ENCODE results near the gene P4HA2. TPM values are rescaled to one million over a fixed set of nuclear protein-coding genes. Genes with fewer than 3 reads are reported as not detected.

Gene P4HA2
- total and polyA plus RNA-seq, 2 of the 13 experiments (the other 11 are each of a cell fraction or from before 2014, with no cell fraction given): 37.7 to 126 TPM

DNA sequence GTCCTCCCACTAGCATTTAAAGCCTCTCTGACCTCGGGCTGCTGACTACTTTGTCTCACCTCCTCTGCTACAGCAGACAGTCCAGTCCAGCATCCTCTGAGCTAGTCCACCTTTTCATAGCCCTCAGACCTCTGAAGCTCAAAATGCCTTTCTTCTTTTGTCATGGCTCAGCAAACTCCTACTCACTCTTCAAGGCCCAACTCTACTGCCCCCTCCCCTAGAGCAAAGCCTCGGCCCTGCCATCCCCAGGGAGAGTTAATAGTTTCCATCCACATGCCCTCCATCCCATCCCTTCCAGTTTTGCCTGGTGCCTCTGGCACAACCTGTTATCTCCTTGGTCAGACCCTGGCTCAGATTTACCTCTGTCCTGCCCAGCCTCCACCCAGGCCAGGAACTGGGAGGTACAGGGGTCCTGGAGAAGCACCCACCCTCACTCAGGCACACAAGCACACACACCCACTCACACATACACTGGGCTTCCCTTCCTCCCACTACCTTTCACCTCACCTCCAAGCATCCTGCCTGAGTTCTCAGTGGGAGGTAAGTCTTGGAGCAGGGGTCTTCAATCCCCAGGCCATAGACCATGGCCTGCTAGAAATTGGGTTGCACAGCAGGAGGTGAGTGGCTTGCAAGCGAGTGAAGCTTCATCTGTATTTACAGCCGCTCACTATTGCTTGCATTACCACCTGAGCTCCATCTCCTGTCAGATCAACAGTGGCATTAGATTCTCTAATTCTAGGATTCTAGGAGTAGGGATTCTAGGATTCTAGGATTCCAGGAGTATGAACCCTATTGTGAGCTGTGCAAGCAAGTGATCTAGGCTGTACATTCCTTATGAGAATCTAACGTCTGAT, 47.9 kb upstream of the P4HA2 start:
- POLR2A ChIA-PET: interaction anchor here (1.0 to 1.5 kb wide), 2 partner anchors 18 to 19 kb away, joined by 3 to 5 read pairs; partner anchors contain the start of gene SLC22A4
- BruUV-seq (replicated peaks): no TSS peak

More for the DNA sequence above, 47.9 kb upstream of the P4HA2 start:
- intact Hi-C loops (cut with micrococcal nuclease; ENCODE audit: unreplicated experiment) (no loop called here), in situ Hi-C loops (cut with HindIII; ENCODE audit: extremely low pct_ligation_motif_present, low pct_unique_long_range_greater_than_20kb) (no loop called here)
- H3K9me3 ChIP-seq (ENCODE audit: low read length): no peaks in the 10 kb centered on the region
- no peaks in the 10 kb centered on the region for H3K36me3 ChIP-seq (replicated peaks in 1 of 2; ENCODE audit: control insufficient read depth in 1 of 2, insufficient read depth in 2 of 2, low read length in 2 of 2)
- no peaks in the 10 kb centered on the region for H3K79me2 ChIP-seq (ENCODE audit: insufficient read depth, low read length)
- no peak overlapping the region for H3K4me3 ChIP-seq (replicated peaks in 1 of 3; ENCODE audit: insufficient read depth in 1 of 3, low read depth in 2 of 3, low read length in 3 of 3)
- no peak for TF ChIP-seq MLLT10 (CRISPR knock-in tag; IDR thresholded peaks at IDR 0.05)
- TF ChIP-seq SRY (CRISPR knock-in tag; IDR thresholded peaks at IDR 0.05): no peak
- no peak for TF ChIP-seq ISX (CRISPR knock-in tag; conservative IDR thresholded peaks at IDR 0.05)
- TF ChIP-seq MBD4 (IDR thresholded peaks at IDR 0.05; ENCODE audit: borderline replicate concordance, low read length): no peak
- TF ChIP-seq RXRB (CRISPR knock-in tag; IDR thresholded peaks at IDR 0.05; ENCODE audit: borderline replicate concordance): no peak
- no peak for TF ChIP-seq PHB2 (IDR thresholded peaks at IDR 0.05; ENCODE audit: partially characterized antibody)
- TF ChIP-seq ZNF24 (IDR thresholded peaks at IDR 0.05): no peak
- TF ChIP-seq, protein P1, sequence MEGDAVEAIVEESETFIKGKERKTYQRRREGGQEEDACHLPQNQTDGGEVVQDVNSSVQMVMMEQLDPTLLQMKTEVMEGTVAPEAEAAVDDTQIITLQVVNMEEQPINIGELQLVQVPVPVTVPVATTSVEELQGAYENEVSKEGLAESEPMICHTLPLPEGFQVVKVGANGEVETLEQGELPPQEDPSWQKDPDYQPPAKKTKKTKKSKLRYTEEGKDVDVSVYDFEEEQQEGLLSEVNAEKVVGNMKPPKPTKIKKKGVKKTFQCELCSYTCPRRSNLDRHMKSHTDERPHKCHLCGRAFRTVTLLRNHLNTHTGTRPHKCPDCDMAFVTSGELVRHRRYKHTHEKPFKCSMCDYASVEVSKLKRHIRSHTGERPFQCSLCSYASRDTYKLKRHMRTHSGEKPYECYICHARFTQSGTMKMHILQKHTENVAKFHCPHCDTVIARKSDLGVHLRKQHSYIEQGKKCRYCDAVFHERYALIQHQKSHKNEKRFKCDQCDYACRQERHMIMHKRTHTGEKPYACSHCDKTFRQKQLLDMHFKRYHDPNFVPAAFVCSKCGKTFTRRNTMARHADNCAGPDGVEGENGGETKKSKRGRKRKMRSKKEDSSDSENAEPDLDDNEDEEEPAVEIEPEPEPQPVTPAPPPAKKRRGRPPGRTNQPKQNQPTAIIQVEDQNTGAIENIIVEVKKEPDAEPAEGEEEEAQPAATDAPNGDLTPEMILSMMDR (CRISPR knock-in tag; IDR thresholded peaks at IDR 0.05): no peak
- TF ChIP-seq PPARG (CRISPR knock-in tag; conservative IDR thresholded peaks at IDR 0.05): no peak
- no peak overlapping the region for H3K9ac ChIP-seq (ENCODE audit: insufficient read depth, low read depth, low read length)
- FAIRE-seq (no peak), ATAC-seq (no peak), DNase-seq (ENCODE audit: low spot score) (no peak)
- CTCF ChIA-PET (ENCODE audit: low intra/inter-chr PET ratio, low total read pairs): no interaction called here
- no peaks in the 10 kb centered on the region; a peak in 1 of 5 replicates for H3K27me3 ChIP-seq (ENCODE audit: control insufficient read depth in 1 of 2, insufficient read depth in 2 of 2, low read length in 2 of 2)
- no peak overlapping the region for H3K4me2 ChIP-seq (ENCODE audit: low read depth, low read length)
- H2AFZ ChIP-seq (ENCODE audit: low read length): no peak overlapping the region
- H3K27ac ChIP-seq (ENCODE audit: extremely low read length, insufficient read depth, low read length): no peak overlapping the region
- WGBS (ENCODE audit: low lambda C conversion rate): 26% methylated on average over 5 of the region's 5 CpGs
- no peaks in the 10 kb centered on the region for H4K20me1 ChIP-seq (ENCODE audit: insufficient read depth, low read length)
- H3K4me1 ChIP-seq (ENCODE audit: insufficient read depth, low read length): peaks cover 40% of the 10 kb centered on the region
